Muscle layer of duodenum (tissue), 2 donors: ENCODE results near the gene SLC20A1.
"Not testable (repeated sequence)": the region's sequence is repeated elsewhere in the genome, so short reads cannot be mapped to it uniquely, and the experiment has no call there.

Experiments used
- H3K27ac ChIP-seq: one replicate; pipeline ENCODE4 v1.7.0; 2013; ENCODE audit warnings: mild to moderate bottlenecking, low read length
- H3K27me3 ChIP-seq: one replicate; pipeline ENCODE4 v1.7.0; 2013; ENCODE audit warnings: low read depth, mild to moderate bottlenecking, control low read depth, low read length
- H3K36me3 ChIP-seq, 2 donors: one replicate each; pipeline ENCODE4 v1.7.0; 2013; ENCODE audit warnings: low read length in 2 of 2, control low read depth in 1 of 2, mild to moderate bottlenecking in 1 of 2; ENCODE audit not compliant: insufficient read depth in 2 of 2, control insufficient read depth in 1 of 2
- H3K4me1 ChIP-seq, 2 donors: one replicate each; pipeline ENCODE4 v1.7.0; 2013; ENCODE audit warnings: low read length in 2 of 2, mild to moderate bottlenecking in 2 of 2, control low read depth in 1 of 2, moderate library complexity in 1 of 2; ENCODE audit not compliant: insufficient read depth in 2 of 2, control insufficient read depth in 1 of 2
- H3K4me3 ChIP-seq, 2 donors: one replicate each; pipeline ENCODE4 v1.7.0; 2013; ENCODE audit warnings: low read length in 2 of 2, low read depth in 1 of 2, mild to moderate bottlenecking in 1 of 2
- H3K9me3 ChIP-seq, 2 donors: one replicate each; pipeline ENCODE4 v1.7.0; 2013; ENCODE audit warnings: low read length in 2 of 2, control low read depth in 1 of 2, mild to moderate bottlenecking in 1 of 2; ENCODE audit not compliant: control insufficient read depth in 1 of 2
- donor health status: healthy.

Gene SLC20A1

DNA sequence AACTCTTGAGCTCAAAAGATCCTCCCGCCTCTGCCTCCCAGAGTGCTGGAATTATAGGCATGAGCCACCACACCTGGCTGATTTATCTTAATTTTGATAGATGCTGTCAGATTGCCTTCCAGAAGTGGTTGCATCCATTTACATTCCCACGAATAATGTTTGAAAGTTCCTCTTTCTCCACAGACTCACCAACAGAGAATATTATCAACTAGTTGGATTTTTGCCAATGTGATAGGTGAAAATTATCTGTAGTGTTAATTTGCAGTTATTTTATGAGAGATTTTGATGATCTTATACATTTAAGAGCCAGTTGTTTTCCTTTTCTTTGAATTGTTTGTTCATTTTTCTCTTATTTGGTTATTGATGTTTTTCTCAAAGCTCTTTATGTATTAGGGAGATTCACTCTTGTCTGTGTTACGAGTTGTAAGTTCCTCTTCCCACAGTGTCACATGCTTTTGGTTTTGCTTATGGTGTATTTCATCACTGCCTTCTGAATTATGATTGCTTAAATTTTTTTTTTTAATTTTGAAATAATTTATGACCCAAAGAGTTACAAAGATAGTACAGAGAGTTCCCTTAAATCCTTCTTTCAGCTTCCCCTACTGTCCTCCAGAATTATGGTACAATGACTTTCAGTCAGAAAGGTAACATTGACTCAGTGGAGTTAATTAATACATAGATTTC, 54.4 kb downstream of the SLC20A1 start:
- no peak overlapping the region for H3K27ac ChIP-seq

DNA sequence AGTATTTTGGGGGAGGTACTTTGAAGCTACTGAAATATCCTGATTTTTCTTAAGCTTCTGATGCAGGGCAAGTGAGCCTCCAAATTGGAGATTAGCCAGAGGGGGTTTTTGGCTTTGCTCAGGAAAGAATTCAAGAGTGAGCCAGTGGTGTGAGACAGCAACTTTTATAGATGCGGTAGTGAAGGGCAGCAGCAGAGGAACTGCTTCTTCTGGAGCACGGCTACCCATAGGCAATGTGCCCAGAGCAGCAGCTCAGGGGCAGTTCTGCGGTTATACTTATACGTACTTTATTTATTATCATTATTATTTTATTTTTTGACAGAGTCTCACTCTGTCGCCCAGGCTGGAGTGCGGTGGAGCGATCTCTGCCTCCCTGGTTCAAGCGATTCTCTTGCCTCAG, 55.3 kb downstream of the SLC20A1 start:
- Histone ChIP-seq H3K4me3 (no peak overlapping the region), H3K36me3 (no peaks in the 10 kb centered on the region), H3K9me3 (no peaks in the 10 kb centered on the region), H3K4me1 (no peaks in the 10 kb centered on the region), H3K27ac (no peak overlapping the region), H3K27me3 (no peaks in the 10 kb centered on the region)

More for the DNA sequence above, 54.4 kb downstream of the SLC20A1 start:
- Histone ChIP-seq H3K36me3 (no peaks in the 10 kb centered on the region), H3K4me3 (no peak overlapping the region), H3K9me3 (no peaks in the 10 kb centered on the region), H3K27me3 (no peaks in the 10 kb centered on the region), H3K4me1 (no peaks in the 10 kb centered on the region)

DNA sequence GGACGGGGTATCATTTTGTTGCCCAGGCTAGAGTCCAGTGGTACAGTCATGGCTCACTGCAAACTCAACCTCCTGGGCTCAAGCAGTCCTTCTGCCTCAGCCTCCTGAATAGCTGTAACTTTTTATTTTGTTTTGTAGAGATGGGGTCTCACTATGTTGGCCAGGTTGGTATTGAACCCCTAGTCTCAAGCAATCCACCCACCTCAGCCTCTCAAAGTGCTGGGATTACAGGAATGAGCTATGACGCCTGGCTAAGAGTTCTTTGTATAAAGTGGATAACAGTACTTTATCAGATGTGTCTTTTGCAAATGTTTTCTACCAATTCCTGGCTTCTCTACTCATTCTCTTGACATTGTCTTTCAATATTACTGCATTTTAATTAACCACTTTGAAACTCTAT, 57.9 kb downstream of the SLC20A1 start:
- H3K4me3 ChIP-seq, result no peak overlapping the region
- H3K4me1 ChIP-seq, result no peaks in the 10 kb centered on the region
- no peak overlapping the region for H3K27ac ChIP-seq
- H3K27me3 ChIP-seq, result no peaks in the 10 kb centered on the region
- H3K36me3 ChIP-seq, result no peaks in the 10 kb centered on the region
- no peaks in the 10 kb centered on the region for H3K9me3 ChIP-seq

DNA sequence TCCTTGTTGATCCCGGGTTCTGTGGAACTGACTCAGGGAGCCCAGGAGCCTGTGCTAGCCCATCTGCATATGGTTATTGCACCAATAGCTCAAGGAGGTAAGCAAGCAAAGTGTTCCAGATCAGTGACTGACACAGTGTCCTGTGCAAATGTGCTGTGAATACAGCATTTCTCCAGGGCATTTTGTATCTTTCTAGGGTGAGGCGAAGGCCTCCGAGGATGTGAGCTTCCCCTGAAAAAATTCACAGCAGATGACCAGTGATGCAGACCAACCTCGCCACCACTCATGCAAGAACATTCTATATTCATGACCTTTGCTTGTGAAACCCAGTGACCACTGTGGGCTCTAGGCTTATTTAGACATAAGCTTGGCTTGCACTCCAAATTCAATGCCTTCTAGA, 59.8 kb downstream of the SLC20A1 start:
- H3K27me3 ChIP-seq, result no peaks in the 10 kb centered on the region
- no peak overlapping the region for H3K27ac ChIP-seq
- H3K4me1 ChIP-seq, result no peaks in the 10 kb centered on the region
- H3K36me3 ChIP-seq, result no peaks in the 10 kb centered on the region
- no peaks in the 10 kb centered on the region for H3K9me3 ChIP-seq
- H3K4me3 ChIP-seq, result no peak overlapping the region

DNA sequence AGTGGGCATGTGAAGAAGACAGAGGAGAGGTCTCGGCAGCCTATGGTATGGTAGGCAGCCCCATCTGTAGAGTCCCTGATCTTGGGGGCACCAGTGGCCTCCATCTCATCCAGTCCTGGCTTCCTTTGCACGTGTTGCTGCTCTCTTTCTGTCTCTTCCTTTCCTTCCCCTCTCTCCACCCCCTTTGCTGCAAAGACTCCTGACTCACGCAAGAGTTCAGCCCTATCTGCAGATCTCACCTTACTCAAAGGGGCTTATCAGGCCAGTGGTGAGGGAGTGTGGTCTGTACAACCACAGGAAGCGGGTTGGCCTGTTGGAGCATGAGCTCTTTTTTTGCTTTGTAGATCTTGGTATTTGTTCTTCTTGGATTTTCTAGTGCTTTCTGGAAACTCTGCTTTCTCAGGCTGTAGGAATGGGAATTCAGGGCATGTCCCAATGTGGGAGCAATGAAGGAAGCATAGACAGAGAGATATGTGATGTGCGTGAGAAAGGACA, 60.5 kb downstream of the SLC20A1 start:
- H3K27me3 ChIP-seq, result no peaks in the 10 kb centered on the region
- H3K9me3 ChIP-seq, result no peaks in the 10 kb centered on the region
- H3K36me3 ChIP-seq, result no peaks in the 10 kb centered on the region
- H3K4me1 ChIP-seq, result no peaks in the 10 kb centered on the region
- no peak overlapping the region for H3K27ac ChIP-seq
- no peak overlapping the region for H3K4me3 ChIP-seq

DNA sequence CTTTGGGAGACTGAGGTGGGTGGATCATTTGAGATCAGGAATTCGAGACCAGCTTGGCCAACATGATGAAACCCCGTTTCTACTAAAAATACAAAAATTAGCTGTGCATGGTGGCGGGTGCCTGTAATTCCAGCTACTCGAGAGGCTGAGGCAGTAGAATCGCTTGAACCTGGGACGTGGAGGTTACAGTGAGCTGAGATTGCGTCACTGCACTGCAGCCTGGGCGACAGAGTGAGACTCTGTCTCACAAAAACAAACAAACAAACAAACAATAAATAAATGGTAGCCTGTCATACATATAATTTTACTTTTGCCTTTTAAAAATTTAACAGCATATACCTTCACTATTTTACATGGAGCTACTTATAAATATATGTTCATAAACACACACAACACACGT, 61.2 kb downstream of the SLC20A1 start:
- not testable (repeated sequence) for H3K27me3 ChIP-seq, H3K36me3 ChIP-seq, H3K4me1 ChIP-seq, H3K9me3 ChIP-seq, H3K27ac ChIP-seq, H3K4me3 ChIP-seq

DNA sequence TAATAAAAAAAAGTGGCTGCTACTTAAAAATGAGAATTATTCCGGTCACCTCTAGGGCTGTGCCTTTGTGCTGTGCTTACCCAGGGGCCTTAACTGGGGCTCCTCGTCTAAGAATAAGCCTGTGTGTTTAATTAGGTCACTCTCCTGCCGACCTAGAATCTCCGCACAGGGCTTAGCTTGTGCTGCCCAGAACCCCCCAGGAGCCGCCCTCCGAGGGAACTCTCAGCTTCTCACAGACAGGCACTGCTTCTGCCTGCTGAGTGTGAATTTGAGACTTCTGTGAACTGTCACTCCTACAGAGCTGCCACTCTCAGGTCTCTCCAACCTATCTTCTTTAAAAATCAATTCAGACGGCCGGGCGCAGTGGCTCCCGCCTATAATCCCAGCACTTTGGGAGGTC, 63.2 kb downstream of the SLC20A1 start:
- Histone ChIP-seq H3K9me3 (no peaks in the 10 kb centered on the region), H3K27ac (no peak overlapping the region), H3K4me3 (no peak overlapping the region), H3K36me3 (no peaks in the 10 kb centered on the region), H3K4me1 (no peaks in the 10 kb centered on the region), H3K27me3 (peaks cover 4% of the 10 kb centered on the region)

DNA sequence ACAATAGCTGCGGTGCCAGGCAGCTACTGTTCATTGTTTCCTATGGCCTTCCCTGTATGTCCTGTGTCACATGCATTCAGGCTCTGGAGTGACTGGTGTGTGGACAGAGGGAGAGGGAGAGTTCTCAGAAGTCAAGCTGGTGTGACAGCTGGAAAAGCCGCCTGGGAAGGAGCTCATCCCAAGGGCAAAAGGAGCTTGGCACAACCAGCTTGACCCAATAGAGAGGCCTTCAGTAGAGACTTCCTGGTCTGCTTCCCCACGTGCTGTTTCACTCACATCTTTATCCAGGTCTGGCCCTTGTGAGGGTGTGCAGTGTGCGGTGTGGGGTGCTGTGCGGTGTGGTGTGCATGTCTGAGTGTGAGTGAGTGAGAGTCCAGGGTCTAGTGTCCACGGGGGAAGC, 64.0 kb downstream of the SLC20A1 start:
- H3K4me1 ChIP-seq, result no peaks in the 10 kb centered on the region
- H3K36me3 ChIP-seq, result no peaks in the 10 kb centered on the region
- H3K4me3 ChIP-seq, result no peak overlapping the region
- H3K9me3 ChIP-seq, result no peaks in the 10 kb centered on the region
- peaks cover 4% of the 10 kb centered on the region for H3K27me3 ChIP-seq
- H3K27ac ChIP-seq, result no peak overlapping the region

DNA sequence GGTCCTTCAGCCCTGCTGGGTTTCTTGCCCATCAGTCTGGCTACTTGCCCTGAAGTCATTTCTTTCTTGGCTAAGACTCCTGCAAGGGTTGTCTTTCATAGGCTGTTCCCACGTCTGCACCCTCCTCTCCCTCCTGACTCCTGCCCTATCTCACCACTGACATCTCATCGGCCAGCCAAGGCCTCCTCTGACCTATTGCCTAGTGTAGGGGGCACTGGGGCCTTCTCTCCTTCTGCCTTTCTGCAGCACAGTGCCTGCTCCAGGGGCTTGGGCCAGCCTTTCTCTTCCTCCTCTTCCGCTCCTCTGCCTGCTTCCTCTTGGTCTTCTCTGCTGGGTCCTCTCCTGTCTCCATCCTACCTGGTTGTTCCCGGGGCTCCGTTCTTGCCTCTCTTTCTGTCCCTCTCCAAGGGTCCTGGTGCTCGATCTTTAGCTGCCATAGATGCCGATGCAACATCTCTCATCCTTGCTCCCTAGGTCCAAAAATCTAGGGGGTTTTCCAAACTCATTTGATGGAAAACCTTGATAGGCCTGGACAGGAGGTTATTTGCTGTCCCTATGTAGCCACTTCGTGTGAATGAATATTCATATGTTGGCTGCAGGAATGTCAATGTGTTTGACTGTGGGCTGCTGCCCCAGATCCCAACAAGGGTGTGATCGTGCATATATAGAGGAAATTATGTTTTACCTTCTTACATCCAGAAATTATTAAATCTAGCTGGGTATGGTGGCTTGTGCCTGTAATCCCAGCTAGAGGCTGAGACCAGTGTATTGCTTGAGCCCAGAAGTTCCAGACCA, 65.4 kb downstream of the SLC20A1 start:
- Histone ChIP-seq H3K36me3 (no peaks in the 10 kb centered on the region), H3K27me3 (peaks cover 4% of the 10 kb centered on the region), H3K4me1 (no peaks in the 10 kb centered on the region), H3K9me3 (no peaks in the 10 kb centered on the region), H3K4me3 (no peak overlapping the region), H3K27ac (no peak overlapping the region)

DNA sequence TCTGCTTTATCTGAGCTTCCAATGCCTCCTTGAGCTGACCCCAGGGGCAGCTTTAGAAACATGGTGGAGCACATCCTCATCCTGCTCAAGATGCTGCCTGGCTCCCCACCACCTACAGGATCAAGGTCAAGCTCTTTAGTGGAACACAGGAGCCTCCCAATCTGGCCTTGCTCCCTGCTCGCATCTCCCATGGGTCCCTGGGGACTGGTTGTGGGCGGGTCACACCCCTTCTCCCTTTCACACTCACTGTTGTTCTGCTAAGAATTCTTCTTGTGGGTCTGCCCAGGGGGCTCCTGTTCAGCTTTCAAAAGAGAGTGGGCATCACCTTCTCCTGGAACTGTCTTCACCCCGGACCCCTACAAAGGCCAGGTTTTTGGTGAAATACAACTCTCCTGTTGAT, 66.7 kb downstream of the SLC20A1 start:
- Histone ChIP-seq H3K27ac (no peak overlapping the region), H3K4me3 (no peak overlapping the region), H3K36me3 (no peaks in the 10 kb centered on the region), H3K4me1 (no peaks in the 10 kb centered on the region), H3K27me3 (peaks cover 4% of the 10 kb centered on the region), H3K9me3 (no peaks in the 10 kb centered on the region)

DNA sequence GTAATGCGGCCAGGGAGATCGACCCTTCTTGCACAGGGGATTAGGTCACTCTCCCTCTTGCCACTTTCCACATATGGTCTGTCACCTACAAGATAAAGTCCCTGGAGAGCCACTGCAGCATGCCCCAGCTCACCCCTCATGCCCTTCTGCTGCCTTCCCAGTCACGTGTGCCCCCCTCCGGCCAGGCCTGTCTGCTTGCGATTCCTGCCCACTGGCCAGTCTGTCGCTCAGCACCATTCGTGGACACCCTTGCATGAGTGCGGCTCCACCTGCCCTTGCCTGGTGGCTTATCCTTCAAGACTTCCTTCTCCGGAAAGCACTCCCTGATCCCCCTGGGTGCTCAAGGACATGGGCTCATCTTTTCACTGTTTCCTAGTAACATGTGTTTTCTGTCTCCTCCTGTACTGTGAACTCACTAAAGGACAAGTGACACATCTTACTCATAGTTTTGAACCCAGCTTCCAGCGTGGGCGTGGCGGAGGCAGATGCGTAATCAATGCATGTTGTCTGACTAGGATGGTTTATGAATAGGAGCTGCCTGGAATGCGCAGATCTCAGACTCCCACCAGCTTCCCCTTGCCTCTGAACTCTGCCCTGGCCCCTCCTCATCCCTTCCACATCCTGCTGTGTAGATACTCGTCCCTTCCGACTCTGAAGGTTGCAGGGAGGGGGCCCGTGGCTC, 67.3 kb downstream of the SLC20A1 start:
- H3K27ac ChIP-seq, result no peak overlapping the region
- H3K4me1 ChIP-seq, result no peaks in the 10 kb centered on the region
- H3K4me3 ChIP-seq, result no peak overlapping the region
- no peaks in the 10 kb centered on the region for H3K36me3 ChIP-seq
- H3K9me3 ChIP-seq, result no peaks in the 10 kb centered on the region
- H3K27me3 ChIP-seq, result peaks cover 4% of the 10 kb centered on the region
